Activated B cell treated with CpG ODN at 0.5 μM for 24 hours (primary cell): ENCODE data around the gene ARHGAP26. TPM values are rescaled to one million over a fixed set of nuclear protein-coding genes. Genes with fewer than 3 reads are reported as not detected.
"Not testable (repeated sequence)": the region's sequence is repeated elsewhere in the genome, so short reads cannot be mapped to it uniquely, and the experiment has no call there.

Experiments
- ATAC-seq: fragments of 200-7000 bp; cut with Tn5 transposase; one replicate; pipeline ENCODE4 v1.10.0; 2021; ENCODE audit warnings: low read depth, mild to moderate bottlenecking, moderate library complexity
- CTCF ChIA-PET: fragments of 350-600 bp; sonication (Branson Sonifier 250); formaldehyde crosslinking; loops from one replicate; lab custom pipeline; 2021; ENCODE audit warnings: antibody characterized with exemption; lab: Charles Lee
- POLR2A ChIA-PET: fragments of 350-600 bp; sonication (Branson Sonifier 250); formaldehyde crosslinking; loops from one replicate; lab custom pipeline; 2021; ENCODE audit warnings: antibody characterized with exemption; lab: Charles Lee
- DNase-seq: peaks from one replicate; pipeline ENCODE4 v3.0.0; 2022
- H3K27ac Mint-ChIP-seq: one replicate; pipeline ENCODE4 v1.8.0; 2020; ENCODE audit warnings: mixed read lengths
- H3K27me3 Mint-ChIP-seq: one replicate; pipeline ENCODE4 v1.8.0; 2021; ENCODE audit warnings: mixed read lengths
- H3K36me3 Mint-ChIP-seq: one replicate; pipeline ENCODE4 v1.8.0; 2021; ENCODE audit warnings: low read depth, mixed read lengths
- H3K4me1 Mint-ChIP-seq: one replicate; pipeline ENCODE4 v1.8.0; 2021; ENCODE audit warnings: mixed read lengths
- H3K4me3 Mint-ChIP-seq: one replicate; pipeline ENCODE4 v1.8.0; 2020; ENCODE audit warnings: mild to moderate bottlenecking, mixed read lengths
- H3K9me3 Mint-ChIP-seq: one replicate; pipeline ENCODE4 v1.8.0; 2020; ENCODE audit warnings: mixed read lengths
- CTCF ChIP-seq: fragments of 200-600 bp; IDR thresholded peaks from one replicate; pipeline ENCODE4 v1.8.0; 2022; ENCODE audit warnings: antibody characterized with exemption, mild to moderate bottlenecking
- intact Hi-C: fragments of 100-400 bp; cut with micrococcal nuclease; formaldehyde crosslinking; loops from one replicate; pipeline ENCODE4 v1.15.1; 2024
- total RNA-seq: library from RNA; stranded (reverse); gene quantifications from 2 replicates; pipeline ENCODE4 v1.2.3, GENCODE V29; 2022

Gene ARHGAP26
- total RNA-seq, 1 donor from 2014 or later = 20.9 TPM

- H3K4me1 Mint-ChIP-seq = peaks cover 7% of the 10 kb centered on the region
- H3K27ac Mint-ChIP-seq = no peak overlapping the region
- no peaks in the 10 kb centered on the region for H3K36me3 Mint-ChIP-seq
- intact Hi-C loops = loop anchor here (10.0 kb wide), 1 partner anchor 359 kb away; no protein-coding TSS in a partner anchor
- H3K4me3 Mint-ChIP-seq = no peak overlapping the region
- no peak for TF ChIP-seq CTCF
- DNase-seq (no peak), ATAC-seq (no peak)
- ChIA-PET CTCF (interaction anchor here (0.8 to 1.3 kb wide), 3 partner anchors 77 to 900 kb away, joined by 3 to 4 read pairs (median 3); no protein-coding TSS in a partner anchor), POLR2A (interaction anchor here (0.9 to 1.4 kb wide), 2 partner anchors 76 to 84 kb away, joined by 3 to 10 read pairs; no protein-coding TSS in a partner anchor)
- no peaks in the 10 kb centered on the region for H3K9me3 Mint-ChIP-seq
- no peaks in the 10 kb centered on the region for H3K27me3 Mint-ChIP-seq
These were observed 155.6 kb downstream of the ARHGAP26 start for GRCh38 chr5:142925795-142926194.

GRCh38 chr5:142926549-142926948, 156.4 kb downstream of the ARHGAP26 start:
- ATAC-seq = no peak
- intact Hi-C loops = loop anchor here (10.0 kb wide), 1 partner anchor 358 kb away; no protein-coding TSS in a partner anchor
- H3K27ac Mint-ChIP-seq = no peak overlapping the region
- H3K27me3 Mint-ChIP-seq = no peaks in the 10 kb centered on the region
- H3K9me3 Mint-ChIP-seq = no peaks in the 10 kb centered on the region
- CTCF ChIA-PET = interaction anchor here (0.8 kb wide), 1 partner anchor 76 kb away, joined by 3 read pairs; no protein-coding TSS in a partner anchor
- POLR2A ChIA-PET = interaction anchor here (1.4 kb wide), 1 partner anchor 83 kb away, joined by 3 read pairs; no protein-coding TSS in a partner anchor
- no peaks in the 10 kb centered on the region for H3K36me3 Mint-ChIP-seq
- H3K4me3 Mint-ChIP-seq = no peak overlapping the region
- DNase-seq = no peak
- no peak for TF ChIP-seq CTCF
- peaks cover 7% of the 10 kb centered on the region for H3K4me1 Mint-ChIP-seq

GRCh38 chr5:142928999-142929398, 158.8 kb downstream of the ARHGAP26 start:
- H3K4me1 Mint-ChIP-seq, H3K4me3 Mint-ChIP-seq, ATAC-seq, DNase-seq, H3K27ac Mint-ChIP-seq, H3K27me3 Mint-ChIP-seq, H3K36me3 Mint-ChIP-seq, H3K9me3 Mint-ChIP-seq: not testable (repeated sequence)
- POLR2A ChIA-PET = interaction anchor here (0.5 kb wide), 1 partner anchor 18 kb away, joined by 3 read pairs; no protein-coding TSS in a partner anchor
- intact Hi-C loops = loop anchor here (10.0 kb wide), 1 partner anchor 356 kb away; no protein-coding TSS in a partner anchor
- CTCF ChIA-PET = interaction anchor here (1.1 kb wide), 1 partner anchor 897 kb away, joined by 3 read pairs; no protein-coding TSS in a partner anchor

GRCh38 chr5:142929587-142929986, 159.4 kb downstream of the ARHGAP26 start:
- TF ChIP-seq CTCF = no peak
- no peaks in the 10 kb centered on the region for H3K27me3 Mint-ChIP-seq
- ChIA-PET POLR2A (no interaction called here), CTCF (no interaction called here)
- H3K36me3 Mint-ChIP-seq = peaks cover 7% of the 10 kb centered on the region
- no peak for DNase-seq
- no peak for ATAC-seq
- H3K4me1 Mint-ChIP-seq = peaks cover 3% of the 10 kb centered on the region
- no peaks in the 10 kb centered on the region for H3K9me3 Mint-ChIP-seq
- no peak overlapping the region for H3K4me3 Mint-ChIP-seq
- intact Hi-C loops = loop anchor here (10.0 kb wide), 1 partner anchor 355 kb away; no protein-coding TSS in a partner anchor
- no peak overlapping the region for H3K27ac Mint-ChIP-seq

- ChIA-PET POLR2A (interaction anchor here (0.6 kb wide), 1 partner anchor 474 kb away, joined by 9 read pairs; no protein-coding TSS in a partner anchor), CTCF (no interaction called here)
- intact Hi-C loops = no loop called here
- Mint-ChIP-seq H3K27me3 (no peaks in the 10 kb centered on the region), H3K27ac (no peak overlapping the region), H3K9me3 (no peaks in the 10 kb centered on the region), H3K4me3 (no peak overlapping the region), H3K36me3 (peaks cover 7% of the 10 kb centered on the region), H3K4me1 (peaks cover 7% of the 10 kb centered on the region)
- ATAC-seq (no peak), DNase-seq (no peak)
- TF ChIP-seq CTCF = no peak
These were observed 160.4 kb downstream of the ARHGAP26 start for GRCh38 chr5:142930395-142931110.
